Activated T-cell treated with anti-CD3 and anti-CD28 coated beads, Interleukin-2, amount 50 U/mL, for 4 hours (primary cell): ENCODE results near the gene PTPRK. TPM values are rescaled to one million over a fixed set of nuclear protein-coding genes. Genes with fewer than 3 reads are reported as not detected.
A peak's percentile ranks its signal among the peaks of the same experiment; 100 is the strongest.
"Not testable (repeated sequence)": the region's sequence is repeated elsewhere in the genome, so short reads cannot be mapped to it uniquely, and the experiment has no call there.

Experiments
- ATAC-seq, 2 donors: fragments of 200-7000 bp; cut with Tn5 transposase; one replicate each; pipeline ENCODE4 v1.10.0; 2021
- DNase-seq: peaks from one replicate; pipeline ENCODE4 v3.0.0-alpha.2; 2020
- H3K27me3 Mint-ChIP-seq: one replicate; pipeline ENCODE4 v1.8.0; 2021; ENCODE audit warnings: low read depth, mixed read lengths
- H3K36me3 Mint-ChIP-seq: one replicate; pipeline ENCODE4 v1.8.0; 2022; ENCODE audit warnings: mixed read lengths; ENCODE audit not compliant: insufficient read depth
- H3K4me1 Mint-ChIP-seq: one replicate; pipeline ENCODE4 v1.8.0; 2021; ENCODE audit warnings: low read depth, mixed read lengths
- H3K4me3 Mint-ChIP-seq: one replicate; pipeline ENCODE4 v1.8.0; 2021; ENCODE audit warnings: mild to moderate bottlenecking, moderate library complexity, mixed read lengths
- H3K9me3 Mint-ChIP-seq: one replicate; pipeline ENCODE4 v1.8.0; 2021; ENCODE audit warnings: mixed read lengths
- total RNA-seq, 3 donors: library from RNA; stranded (reverse); gene quantifications; one replicate each; pipeline ENCODE4 v1.2.1, GENCODE V29; 2021

The PTPRK gene
- total RNA-seq, 3 donors from 2014 or later, result 5.6 to 17.5 (median 11.6) TPM

GRCh38 chr6:127996925-127997324, 523.5 kb downstream of the PTPRK start:
- Mint-ChIP-seq H3K4me1 (peaks cover 29% of the 10 kb centered on the region), H3K27me3 (no peaks in the 10 kb centered on the region), H3K9me3 (no peaks in the 10 kb centered on the region), H3K36me3 (no peaks in the 10 kb centered on the region), H3K4me3 (no peak overlapping the region)
- ATAC-seq (no peak), DNase-seq (no peak)

DNA sequence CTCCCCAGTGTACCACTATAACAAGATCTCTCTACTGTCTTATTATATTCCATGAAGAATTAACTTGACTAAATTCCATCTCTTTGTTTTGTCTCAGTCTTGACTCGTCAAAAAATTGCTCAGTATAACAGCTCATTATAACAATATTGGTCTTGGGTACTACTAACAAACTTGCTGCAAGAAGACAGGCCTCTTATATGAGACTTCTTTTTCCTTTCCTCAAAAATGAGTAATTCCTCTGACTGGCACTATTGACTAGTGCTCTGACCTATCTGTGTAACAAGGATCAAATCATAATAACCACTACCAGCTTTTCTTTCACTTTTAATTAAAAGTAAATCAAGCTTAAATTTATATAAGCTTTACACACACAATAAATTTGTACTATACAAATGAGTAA, 528.3 kb downstream of the PTPRK start:
- no peak overlapping the region for H3K4me3 Mint-ChIP-seq
- ATAC-seq (peak; percentile 69 to 81), DNase-seq (no peak)
- H3K27me3 Mint-ChIP-seq, result no peaks in the 10 kb centered on the region
- H3K36me3 Mint-ChIP-seq, result no peaks in the 10 kb centered on the region
- no peaks in the 10 kb centered on the region for H3K9me3 Mint-ChIP-seq
- H3K4me1 Mint-ChIP-seq, result peaks cover 14% of the 10 kb centered on the region

DNA sequence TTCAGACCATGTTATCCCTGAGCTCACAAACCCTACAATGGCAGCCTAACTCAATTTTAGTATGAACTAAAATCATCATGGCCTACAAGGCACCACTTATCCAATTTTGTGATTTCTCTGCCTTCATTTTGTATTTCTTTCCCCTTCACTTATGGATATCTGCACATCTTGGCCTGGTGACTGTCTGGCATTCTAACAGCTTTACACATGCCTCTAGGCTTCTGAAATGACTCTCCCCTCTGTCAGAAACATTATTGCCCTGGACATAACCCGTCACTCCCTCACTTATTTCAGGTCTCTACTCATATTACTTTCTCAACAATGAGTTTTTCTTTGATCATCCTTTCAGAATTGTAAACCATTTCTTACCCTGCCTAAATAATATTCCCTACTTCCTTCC, 530.3 kb downstream of the PTPRK start:
- no peaks in the 10 kb centered on the region for H3K27me3 Mint-ChIP-seq
- no peaks in the 10 kb centered on the region for H3K36me3 Mint-ChIP-seq
- peaks cover 8% of the 10 kb centered on the region for H3K4me1 Mint-ChIP-seq
- ATAC-seq, result peak in 1 of 2 donors; percentile 38
- DNase-seq, result no peak
- no peak overlapping the region for H3K4me3 Mint-ChIP-seq
- H3K9me3 Mint-ChIP-seq, result no peaks in the 10 kb centered on the region

DNA sequence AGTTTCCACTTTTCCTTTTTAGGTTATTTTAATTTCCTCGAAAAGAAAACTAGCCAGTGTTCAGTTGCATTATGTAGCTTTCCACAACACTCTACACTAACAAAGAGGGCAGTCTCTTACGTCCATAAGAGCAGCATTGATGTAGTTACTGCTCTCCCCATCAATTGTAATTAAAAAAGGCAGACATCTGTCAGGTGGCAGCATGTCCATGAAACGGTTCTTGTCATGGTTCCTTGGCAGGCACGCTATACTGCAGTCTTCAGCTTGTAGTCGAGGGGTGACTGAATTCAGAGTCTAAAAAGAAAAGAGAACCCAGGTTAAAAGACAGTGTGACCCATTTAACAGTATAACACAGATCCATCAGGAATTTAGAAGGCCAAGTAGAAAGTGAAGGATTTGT, 539.4 kb downstream of the PTPRK start:
- ATAC-seq (no peak), DNase-seq (no peak)
- peaks cover 15% of the 10 kb centered on the region for H3K4me1 Mint-ChIP-seq
- H3K36me3 Mint-ChIP-seq, result no peaks in the 10 kb centered on the region
- H3K9me3 Mint-ChIP-seq, result no peaks in the 10 kb centered on the region
- no peaks in the 10 kb centered on the region for H3K27me3 Mint-ChIP-seq
- H3K4me3 Mint-ChIP-seq, result no peak overlapping the region

GRCh38 chr6:127978185-127978584, 542.2 kb downstream of the PTPRK start:
- not testable (repeated sequence) for H3K27me3 Mint-ChIP-seq, H3K9me3 Mint-ChIP-seq, H3K36me3 Mint-ChIP-seq
- Mint-ChIP-seq H3K4me1 (peaks cover 29% of the 10 kb centered on the region), H3K4me3 (peak overlapping the region; percentile 31)
- DNase-seq (peak; percentile 10), ATAC-seq (peak; percentile 71 to 90)

- Mint-ChIP-seq H3K4me3 (no peak overlapping the region), H3K9me3 (peaks cover 4% of the 10 kb centered on the region), H3K27me3 (no peaks in the 10 kb centered on the region), H3K4me1 (peaks cover 43% of the 10 kb centered on the region), H3K36me3 (no peaks in the 10 kb centered on the region)
- DNase-seq (no peak), ATAC-seq (no peak)
Measured at GRCh38 chr6:127976796-127977195, 543.6 kb downstream of the PTPRK start.

DNA sequence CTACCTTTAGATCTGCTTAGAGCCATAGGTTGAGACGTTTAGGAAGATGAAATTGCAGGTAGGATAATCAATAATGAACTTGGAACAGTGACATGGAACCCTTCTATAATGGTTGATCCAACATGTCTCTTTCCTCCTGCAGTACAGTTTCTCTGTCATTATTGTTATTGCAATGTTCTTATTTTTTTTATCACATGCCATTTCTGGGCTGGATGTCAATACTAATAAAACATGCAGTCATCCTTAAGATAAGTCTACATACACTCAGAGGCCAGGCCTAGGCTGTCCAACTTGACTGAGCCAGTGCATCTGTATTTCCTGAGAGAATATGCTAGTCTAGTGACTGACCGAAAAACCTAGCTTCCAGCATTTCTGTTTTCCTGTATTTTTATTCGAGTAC, 544.3 kb downstream of the PTPRK start:
- no peak overlapping the region for H3K4me3 Mint-ChIP-seq
- DNase-seq (no peak), ATAC-seq (no peak)
- H3K9me3 Mint-ChIP-seq, result peaks cover 4% of the 10 kb centered on the region
- H3K36me3 Mint-ChIP-seq, result no peaks in the 10 kb centered on the region
- H3K27me3 Mint-ChIP-seq, result no peaks in the 10 kb centered on the region
- peaks cover 50% of the 10 kb centered on the region for H3K4me1 Mint-ChIP-seq

- ATAC-seq (peak; percentile 29 to 30), DNase-seq (peak; percentile 39)
- H3K4me3 Mint-ChIP-seq, result peak overlapping the region; percentile 83
- no peaks in the 10 kb centered on the region for H3K27me3 Mint-ChIP-seq
- no peaks in the 10 kb centered on the region for H3K36me3 Mint-ChIP-seq
- peaks cover 4% of the 10 kb centered on the region for H3K9me3 Mint-ChIP-seq
- peaks cover 56% of the 10 kb centered on the region for H3K4me1 Mint-ChIP-seq
Measured at GRCh38 chr6:127972815-127973214, 547.6 kb downstream of the PTPRK start.

- peak; percentile 90 to 94 for ATAC-seq
- Mint-ChIP-seq H3K4me3 (peak overlapping the region; percentile 83), H3K27me3 (no peaks in the 10 kb centered on the region), H3K9me3 (peaks cover 4% of the 10 kb centered on the region), H3K36me3 (no peaks in the 10 kb centered on the region), H3K4me1 (peaks cover 59% of the 10 kb centered on the region)
- DNase-seq, result peak; percentile 29
Measured at GRCh38 chr6:127971945-127972391, 548.4 kb downstream of the PTPRK start.

DNA sequence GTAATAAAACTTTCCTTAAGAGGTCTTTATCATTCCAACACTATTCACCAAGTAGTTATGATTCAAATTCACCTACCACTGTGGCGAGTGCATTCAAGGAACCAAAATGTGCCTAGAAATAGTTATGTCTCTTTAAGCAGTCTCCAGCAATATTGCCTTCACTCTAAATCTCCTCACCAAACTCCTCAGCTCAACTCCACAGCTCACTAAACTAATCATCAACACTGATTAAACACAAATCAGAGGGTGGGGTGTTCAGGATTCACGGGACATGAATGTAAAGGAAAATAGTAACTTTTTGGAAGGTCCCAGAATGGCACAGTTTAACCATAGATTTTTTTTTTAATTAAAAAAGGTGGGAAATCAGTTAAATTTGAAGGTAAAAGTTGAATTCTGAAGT, 549.0 kb downstream of the PTPRK start:
- Mint-ChIP-seq H3K4me3 (peak overlapping the region; percentile 83), H3K9me3 (peaks cover 4% of the 10 kb centered on the region), H3K4me1 (peaks cover 56% of the 10 kb centered on the region), H3K27me3 (no peaks in the 10 kb centered on the region), H3K36me3 (no peaks in the 10 kb centered on the region)
- no peak for DNase-seq
- no peak for ATAC-seq

DNA sequence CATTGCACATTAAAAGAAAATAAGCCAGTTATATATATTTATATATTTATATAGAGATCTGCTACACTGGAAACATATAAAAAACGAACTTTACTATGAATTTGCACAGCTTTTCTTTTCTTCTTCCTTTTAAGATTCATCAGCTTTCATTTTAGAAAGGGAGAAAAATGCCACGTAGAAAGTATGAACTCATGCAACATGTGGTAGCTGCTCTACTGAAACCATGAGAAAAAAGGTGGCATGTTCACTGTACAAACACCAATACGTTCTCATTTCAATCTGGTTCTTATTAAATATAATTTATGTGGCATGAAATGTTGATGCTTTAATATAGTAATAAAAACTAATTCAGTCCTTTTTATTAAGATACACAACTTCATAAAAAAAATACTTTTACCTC, 550.7 kb downstream of the PTPRK start:
- no peaks in the 10 kb centered on the region for H3K36me3 Mint-ChIP-seq
- H3K4me3 Mint-ChIP-seq, result peak overlapping the region; percentile 61
- H3K4me1 Mint-ChIP-seq, result peaks cover 56% of the 10 kb centered on the region
- DNase-seq (no peak), ATAC-seq (no peak)
- H3K27me3 Mint-ChIP-seq, result no peaks in the 10 kb centered on the region
- H3K9me3 Mint-ChIP-seq, result peaks cover 4% of the 10 kb centered on the region

GRCh38 chr6:127968394-127968793, 552.0 kb downstream of the PTPRK start:
- H3K27me3 Mint-ChIP-seq, result no peaks in the 10 kb centered on the region
- H3K4me3 Mint-ChIP-seq, result no peak overlapping the region
- DNase-seq (no peak), ATAC-seq (no peak)
- H3K36me3 Mint-ChIP-seq, result no peaks in the 10 kb centered on the region
- H3K4me1 Mint-ChIP-seq, result peaks cover 43% of the 10 kb centered on the region
- H3K9me3 Mint-ChIP-seq, result peaks cover 4% of the 10 kb centered on the region

DNA sequence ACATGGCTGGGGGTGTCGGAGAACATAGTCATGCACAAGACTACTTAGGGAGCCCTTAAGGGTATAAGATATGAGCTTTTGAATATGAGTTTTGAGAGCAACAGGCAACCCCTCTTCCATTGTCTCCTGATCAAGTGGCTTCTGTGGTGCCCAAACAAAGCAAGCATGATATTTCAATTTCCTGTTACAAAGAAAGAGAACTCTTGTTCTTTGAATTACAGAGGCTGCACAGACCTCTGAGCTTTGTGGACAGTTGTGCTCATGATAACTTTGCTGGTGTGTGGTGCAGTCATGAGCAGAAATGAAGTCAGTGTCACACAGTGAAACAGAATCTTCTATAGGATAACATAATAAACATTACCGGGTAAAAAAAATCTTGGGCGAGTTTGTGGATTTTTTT, 552.7 kb downstream of the PTPRK start:
- H3K9me3 Mint-ChIP-seq, result no peaks in the 10 kb centered on the region
- no peak overlapping the region for H3K4me3 Mint-ChIP-seq
- ATAC-seq, result no peak

GRCh38 chr6:127966616-127967015, 553.8 kb downstream of the PTPRK start:
- DNase-seq (no peak), ATAC-seq (no peak)
- Mint-ChIP-seq H3K9me3 (peaks cover 3% of the 10 kb centered on the region), H3K4me1 (peaks cover 27% of the 10 kb centered on the region), H3K4me3 (no peak overlapping the region), H3K36me3 (no peaks in the 10 kb centered on the region), H3K27me3 (no peaks in the 10 kb centered on the region)

More for the DNA sequence above, 552.7 kb downstream of the PTPRK start:
- Mint-ChIP-seq H3K36me3 (no peaks in the 10 kb centered on the region), H3K4me1 (peaks cover 38% of the 10 kb centered on the region), H3K27me3 (no peaks in the 10 kb centered on the region)
- no peak for DNase-seq

DNA sequence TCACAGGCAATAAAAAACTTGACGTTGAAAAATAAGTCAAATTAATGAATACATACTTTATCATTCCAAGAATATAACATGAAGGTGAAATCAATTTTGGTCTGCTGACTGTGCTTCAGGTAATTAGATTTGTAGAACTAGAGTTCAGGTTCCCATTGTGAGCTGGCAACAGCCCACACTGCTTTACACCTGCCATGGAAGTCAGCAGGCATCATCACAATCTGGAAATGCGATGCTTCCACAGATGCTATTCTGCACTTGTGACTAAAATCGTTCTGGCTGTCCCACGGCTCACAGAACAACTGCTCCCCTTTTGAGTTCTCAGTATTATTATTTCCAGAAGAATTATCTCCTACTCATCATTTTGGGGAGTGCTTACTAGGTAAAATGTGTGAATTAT, 556.9 kb downstream of the PTPRK start:
- DNase-seq (no peak), ATAC-seq (no peak)
- Mint-ChIP-seq H3K4me1 (peaks cover 15% of the 10 kb centered on the region), H3K9me3 (peaks cover 7% of the 10 kb centered on the region), H3K4me3 (no peak overlapping the region), H3K36me3 (no peaks in the 10 kb centered on the region), H3K27me3 (no peaks in the 10 kb centered on the region)

GRCh38 chr6:127959869-127960268, 560.5 kb downstream of the PTPRK start:
- H3K4me3 Mint-ChIP-seq, result no peak overlapping the region
- H3K9me3 Mint-ChIP-seq, result peaks cover 7% of the 10 kb centered on the region
- ATAC-seq, result no peak
- DNase-seq, result no peak
- H3K36me3 Mint-ChIP-seq, result no peaks in the 10 kb centered on the region
- H3K4me1 Mint-ChIP-seq, result peaks cover 8% of the 10 kb centered on the region
- H3K27me3 Mint-ChIP-seq, result no peaks in the 10 kb centered on the region
